ENCODE measurements around the gene CSRNP2.

Gene CSRNP2

GRCh38 chr12:51086933-51087332 lies 3.5 kb upstream of the CSRNP2 start:
- Histone ChIP-seq H3K9ac (ENCODE audit: low read length) (no peak overlapping the region), H3K4me2 (ENCODE audit: low read depth, low read length) (no peak overlapping the region), H3K4me3 (ENCODE audit: low read length) (no peak overlapping the region), H3K27me3 (replicated peaks; ENCODE audit: insufficient read depth, low read length) (no peaks in the 10 kb centered on the region), H3K27ac (ENCODE audit: low read length) (no peak overlapping the region), H3F3A (ENCODE audit: insufficient read depth, low read length) (no peaks in the 10 kb centered on the region), H3K4me1 (ENCODE audit: low read length) (peaks cover 5% of the 10 kb centered on the region; the same call in 1 of the 2 replicates), H3K36me3 (replicated peaks; ENCODE audit: insufficient read depth, low read length) (no peaks in the 10 kb centered on the region), H2AFZ (ENCODE audit: low read length) (no peak overlapping the region), H3K79me2 (ENCODE audit: low read length) (no peaks in the 10 kb centered on the region), H3K9me3 (replicated peaks; ENCODE audit: insufficient read depth, low read length) (no peaks in the 10 kb centered on the region), H4K20me1 (ENCODE audit: insufficient read depth, low read length) (no peaks in the 10 kb centered on the region), H3K9me2 (replicated peaks; ENCODE audit: insufficient read depth, low read length) (no peaks in the 10 kb centered on the region)
- DNase-seq = no peak
- TF ChIP-seq CTCF (IDR thresholded peaks at IDR 0.05; ENCODE audit: low read length) = no peak
- TF ChIP-seq EZH2 (optimal IDR thresholded peaks at IDR 0.05; ENCODE audit: low read depth, low read length) = no peak
- TF ChIP-seq EZH2phosphoT487 (IDR thresholded peaks at IDR 0.05; ENCODE audit: low read length) = no peak

DNA sequence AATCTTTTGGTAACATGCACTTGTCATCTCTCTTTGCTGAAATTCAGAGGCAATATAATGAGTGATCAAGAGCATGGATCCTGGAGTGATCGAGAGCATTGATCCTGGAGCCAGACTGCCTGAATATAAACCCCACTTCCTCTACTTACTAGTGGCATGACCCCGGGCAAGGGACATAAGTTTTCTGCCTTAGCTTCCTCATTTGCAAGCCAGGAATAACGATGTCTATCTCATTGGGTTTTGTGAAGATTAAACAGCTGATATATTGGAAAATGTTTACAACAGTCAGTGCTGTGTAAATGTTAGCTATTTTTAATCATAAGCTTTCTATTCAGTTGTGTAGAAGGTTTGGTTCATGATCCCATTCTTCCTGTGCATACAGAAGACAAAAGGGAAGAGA lies 2.4 kb upstream of the CSRNP2 start:
- no peak overlapping the region for H3K9ac ChIP-seq (ENCODE audit: low read length)
- H3F3A ChIP-seq (ENCODE audit: insufficient read depth, low read length) = no peaks in the 10 kb centered on the region
- no peaks in the 10 kb centered on the region for H3K9me3 ChIP-seq (replicated peaks; ENCODE audit: insufficient read depth, low read length)
- TF ChIP-seq EZH2 (optimal IDR thresholded peaks at IDR 0.05; ENCODE audit: low read depth, low read length) = no peak
- no peak for TF ChIP-seq EZH2phosphoT487 (IDR thresholded peaks at IDR 0.05; ENCODE audit: low read length)
- TF ChIP-seq CTCF (IDR thresholded peaks at IDR 0.05; ENCODE audit: low read length) = no peak
- no peaks in the 10 kb centered on the region for H3K79me2 ChIP-seq (ENCODE audit: low read length)
- no peak overlapping the region for H3K4me3 ChIP-seq (ENCODE audit: low read length)
- no peak overlapping the region for H3K4me2 ChIP-seq (ENCODE audit: low read depth, low read length)
- H3K27me3 ChIP-seq (replicated peaks; ENCODE audit: insufficient read depth, low read length) = no peaks in the 10 kb centered on the region
- DNase-seq = no peak
- H2AFZ ChIP-seq (ENCODE audit: low read length) = no peak overlapping the region
- no peaks in the 10 kb centered on the region for H4K20me1 ChIP-seq (ENCODE audit: insufficient read depth, low read length)
- peaks cover 5% of the 10 kb centered on the region; the same call in 1 of the 2 replicates for H3K4me1 ChIP-seq (ENCODE audit: low read length)
- H3K9me2 ChIP-seq (replicated peaks; ENCODE audit: insufficient read depth, low read length) = no peaks in the 10 kb centered on the region
- H3K27ac ChIP-seq (ENCODE audit: low read length) = no peak overlapping the region
- no peaks in the 10 kb centered on the region for H3K36me3 ChIP-seq (replicated peaks; ENCODE audit: insufficient read depth, low read length)

DNA sequence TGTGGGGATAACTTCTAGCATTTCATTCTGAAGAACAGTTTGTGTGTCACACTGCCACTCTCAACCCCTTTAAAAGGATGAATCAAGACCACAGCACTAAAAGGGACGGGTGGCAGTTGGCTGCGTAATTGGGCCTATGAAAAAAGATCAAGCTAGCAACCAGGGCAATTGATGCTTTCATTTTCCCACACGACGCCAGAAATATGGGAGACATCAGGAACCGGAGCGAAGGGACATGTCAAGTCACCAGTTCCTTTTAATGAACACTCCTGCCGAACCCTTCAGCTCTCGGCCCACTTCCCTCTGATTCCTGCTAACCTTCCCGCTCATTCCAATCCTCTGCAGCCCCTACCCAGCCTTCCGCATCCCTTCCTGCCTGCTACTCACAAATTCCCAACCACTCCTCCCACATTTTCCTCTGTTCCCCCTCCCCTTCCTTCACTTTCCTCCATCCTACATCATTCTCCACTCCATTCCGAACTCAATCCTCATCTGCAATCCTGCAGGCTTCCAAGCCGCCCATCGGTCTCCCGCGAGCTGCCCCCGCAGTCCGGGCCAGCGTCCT lies 753 bp downstream of the CSRNP2 start:
- H3K4me1 ChIP-seq (ENCODE audit: low read length) = peaks cover 5% of the 10 kb centered on the region; the same call in 1 of the 2 replicates
- H3K27ac ChIP-seq (ENCODE audit: low read length) = no peak overlapping the region
- H3K36me3 ChIP-seq (replicated peaks; ENCODE audit: insufficient read depth, low read length) = no peaks in the 10 kb centered on the region
- no peaks in the 10 kb centered on the region for H3K9me2 ChIP-seq (replicated peaks; ENCODE audit: insufficient read depth, low read length)
- H4K20me1 ChIP-seq (ENCODE audit: insufficient read depth, low read length) = no peaks in the 10 kb centered on the region
- peak overlapping the region; percentile 81 for H3K4me3 ChIP-seq (ENCODE audit: low read length)
- no peak for TF ChIP-seq EZH2phosphoT487 (IDR thresholded peaks at IDR 0.05; ENCODE audit: low read length)
- no peak for DNase-seq
- no peaks in the 10 kb centered on the region for H3K9me3 ChIP-seq (replicated peaks; ENCODE audit: insufficient read depth, low read length)
- no peaks in the 10 kb centered on the region for H3F3A ChIP-seq (ENCODE audit: insufficient read depth, low read length)
- peak overlapping the region; percentile 67 for H3K9ac ChIP-seq (ENCODE audit: low read length)
- no peaks in the 10 kb centered on the region for H3K79me2 ChIP-seq (ENCODE audit: low read length)
- H3K4me2 ChIP-seq (ENCODE audit: low read depth, low read length) = peak overlapping the region; percentile 89
- peak overlapping the region; percentile 72 for H2AFZ ChIP-seq (ENCODE audit: low read length)
- H3K27me3 ChIP-seq (replicated peaks; ENCODE audit: insufficient read depth, low read length) = no peaks in the 10 kb centered on the region

- no peaks in the 10 kb centered on the region for H4K20me1 ChIP-seq (ENCODE audit: insufficient read depth, low read length)
- no peaks in the 10 kb centered on the region for H3K36me3 ChIP-seq (replicated peaks; ENCODE audit: insufficient read depth, low read length)
- TF ChIP-seq CTCF (IDR thresholded peaks at IDR 0.05; ENCODE audit: low read length) (no peak), EZH2phosphoT487 (IDR thresholded peaks at IDR 0.05; ENCODE audit: low read length) (no peak), EZH2 (optimal IDR thresholded peaks at IDR 0.05; ENCODE audit: low read depth, low read length) (no peak)
- H3K27me3 ChIP-seq (replicated peaks; ENCODE audit: insufficient read depth, low read length) = no peaks in the 10 kb centered on the region
- no peaks in the 10 kb centered on the region for H3K79me2 ChIP-seq (ENCODE audit: low read length)
- no peak for DNase-seq
- H2AFZ ChIP-seq (ENCODE audit: low read length) = no peak overlapping the region
- no peaks in the 10 kb centered on the region for H3F3A ChIP-seq (ENCODE audit: insufficient read depth, low read length)
- H3K9me3 ChIP-seq (replicated peaks; ENCODE audit: insufficient read depth, low read length) = no peaks in the 10 kb centered on the region
- no peak overlapping the region for H3K9ac ChIP-seq (ENCODE audit: low read length)
- no peak overlapping the region for H3K4me3 ChIP-seq (ENCODE audit: low read length)
- H3K4me1 ChIP-seq (ENCODE audit: low read length) = peaks cover 5% of the 10 kb centered on the region; the same call in 1 of the 2 replicates
- H3K27ac ChIP-seq (ENCODE audit: low read length) = no peak overlapping the region
- H3K9me2 ChIP-seq (replicated peaks; ENCODE audit: insufficient read depth, low read length) = no peaks in the 10 kb centered on the region
- no peak overlapping the region for H3K4me2 ChIP-seq (ENCODE audit: low read depth, low read length)
Measured at GRCh38 chr12:51081421-51081820, 2.0 kb downstream of the CSRNP2 start.
